Dedifferentiated amniotic fluid mesenchymal stem cell (primary cell): Measurements from ENCODE around the gene RNF112.

Experiments
- DNase-seq: peaks from one replicate; pipeline ENCODE4 v3.0.0-alpha.2; 2016; ENCODE audit errors: extremely low spot score

Gene RNF112

DNA sequence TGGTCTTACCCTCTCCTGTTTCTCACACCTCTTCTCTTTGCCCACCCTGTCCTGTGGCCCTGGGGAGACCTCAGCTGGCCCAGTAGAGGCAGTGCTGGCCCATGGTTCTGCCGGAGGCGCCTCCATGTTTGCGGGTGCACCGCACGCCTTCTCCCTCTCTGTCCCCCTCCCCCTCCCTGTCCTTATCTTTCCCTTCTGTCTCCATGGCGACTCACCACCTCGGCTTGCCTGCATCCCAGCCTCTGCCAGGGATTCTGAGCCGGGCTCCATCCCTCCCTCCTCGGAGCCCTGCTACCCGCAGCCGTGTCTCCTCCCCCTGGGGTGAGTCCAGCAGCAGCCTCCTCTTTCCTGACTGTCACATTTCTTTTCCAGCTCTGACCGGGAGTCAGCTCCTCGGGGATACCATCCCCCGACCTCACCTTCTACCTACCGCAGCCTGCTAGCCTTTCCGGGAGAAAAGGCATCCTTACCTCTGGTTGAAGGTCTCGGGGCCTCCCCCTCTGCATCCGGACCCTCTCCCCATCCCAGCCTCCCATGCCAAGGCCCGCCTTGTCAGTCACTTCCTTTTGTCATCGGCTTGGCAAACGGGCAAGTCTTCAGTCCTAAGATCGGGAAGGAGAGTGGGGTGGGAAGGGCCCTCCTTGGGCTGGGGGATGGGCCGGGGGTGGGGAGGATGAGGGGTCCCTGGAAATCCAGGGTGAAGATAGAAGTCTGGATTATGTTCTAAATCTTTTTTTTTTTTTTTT, at the start of gene RNF112:
TSS of gene RNF112 (plus strand) at position 358 of the 746 bp plus-strand sequence. CDS start at position 535, 177 bp downstream.
- no peak for DNase-seq

DNA sequence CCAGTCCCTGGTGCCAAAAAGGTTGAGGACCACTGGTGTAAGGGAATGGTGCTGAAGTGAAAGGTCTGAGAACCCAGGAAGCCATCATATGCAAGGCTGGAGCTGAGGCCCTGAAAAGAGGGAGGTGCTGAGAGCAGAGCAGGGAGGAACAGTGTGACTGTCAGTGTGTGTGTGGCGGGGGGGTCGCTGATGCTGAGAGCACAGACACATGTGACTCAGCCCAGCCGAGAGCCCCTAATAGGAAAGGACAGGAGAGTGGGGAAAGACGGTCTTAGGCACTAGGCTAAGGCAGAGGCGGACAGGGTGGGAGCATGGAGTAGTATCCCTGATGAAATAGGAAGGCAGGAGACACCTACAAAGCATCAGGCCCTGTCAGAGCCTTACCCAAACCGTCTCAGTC, 49.7 kb upstream of the RNF112 start:
- DNase-seq: no peak

DNA sequence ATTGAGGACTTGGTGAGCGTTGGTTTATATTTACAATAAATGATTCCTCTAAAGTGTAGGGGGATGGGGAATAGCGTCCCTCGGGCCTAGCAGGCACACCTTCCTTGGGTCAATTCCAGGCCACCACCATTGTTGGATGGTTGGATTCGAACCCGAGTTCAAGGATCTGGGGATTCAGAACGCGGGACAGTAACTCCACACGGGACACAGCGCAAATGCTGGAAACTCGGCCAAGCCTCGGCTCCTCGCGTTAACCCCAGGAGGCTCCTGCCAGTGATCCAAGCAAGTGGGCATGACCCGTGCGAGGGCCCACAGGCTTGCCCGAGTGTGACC, 49.1 kb upstream of the RNF112 start:
- DNase-seq: no peak

GRCh38 chr17:19362277-19363113, 48.5 kb upstream of the RNF112 start, which contains the start of gene B9D1:
TSS of gene B9D1 (minus strand) at chr17:19362723. CDS start at chr17:19362569, 154 bp downstream.
- DNase-seq: peak; percentile 77

GRCh38 chr17:19363114-19363438, 48.0 kb upstream of the RNF112 start:
- no peak for DNase-seq

- no peak for DNase-seq
Measured at GRCh38 chr17:19363460-19364035, 47.5 kb upstream of the RNF112 start.

DNA sequence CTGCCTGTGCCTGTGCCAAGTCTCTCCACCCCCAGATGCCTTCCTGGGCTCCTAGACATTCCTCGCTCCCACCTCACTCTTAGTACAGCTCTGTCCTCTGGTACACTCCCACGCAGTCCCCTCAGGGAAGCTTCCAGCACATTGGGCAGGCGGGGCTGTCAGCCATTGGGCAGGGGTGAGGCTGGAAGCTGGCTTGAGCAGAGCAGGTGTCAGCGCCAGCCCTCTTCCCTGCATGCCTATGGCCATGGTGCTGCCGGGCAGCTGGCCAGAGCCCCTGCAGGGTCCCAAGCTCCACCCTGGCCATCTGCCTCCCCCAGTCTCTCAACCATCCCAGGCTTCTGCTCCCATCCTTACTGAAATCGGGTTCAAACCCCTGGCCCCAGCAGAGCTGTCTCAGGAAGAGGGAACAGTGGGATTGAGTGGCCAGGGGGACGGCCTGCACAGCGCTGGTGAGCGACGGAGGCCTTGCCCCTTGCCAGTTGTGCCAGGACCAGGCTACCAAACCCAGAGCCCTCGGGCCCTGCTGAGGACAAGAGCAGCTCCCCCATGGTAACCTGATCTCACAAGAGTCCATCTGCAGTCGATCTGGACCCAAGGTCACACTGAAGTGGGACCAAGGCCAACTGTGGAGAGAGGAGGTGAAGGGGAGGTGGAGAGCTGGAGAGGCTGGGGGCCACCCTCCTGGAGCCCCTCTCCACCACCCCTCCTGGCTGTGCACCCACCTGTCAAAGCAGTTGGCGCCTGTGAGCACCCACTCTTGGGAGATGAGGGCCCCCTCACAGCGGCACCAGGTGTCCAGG, 46.1 kb upstream of the RNF112 start:
- no peak for DNase-seq

GRCh38 chr17:19365499-19365817, 45.6 kb upstream of the RNF112 start:
- DNase-seq: no peak

DNA sequence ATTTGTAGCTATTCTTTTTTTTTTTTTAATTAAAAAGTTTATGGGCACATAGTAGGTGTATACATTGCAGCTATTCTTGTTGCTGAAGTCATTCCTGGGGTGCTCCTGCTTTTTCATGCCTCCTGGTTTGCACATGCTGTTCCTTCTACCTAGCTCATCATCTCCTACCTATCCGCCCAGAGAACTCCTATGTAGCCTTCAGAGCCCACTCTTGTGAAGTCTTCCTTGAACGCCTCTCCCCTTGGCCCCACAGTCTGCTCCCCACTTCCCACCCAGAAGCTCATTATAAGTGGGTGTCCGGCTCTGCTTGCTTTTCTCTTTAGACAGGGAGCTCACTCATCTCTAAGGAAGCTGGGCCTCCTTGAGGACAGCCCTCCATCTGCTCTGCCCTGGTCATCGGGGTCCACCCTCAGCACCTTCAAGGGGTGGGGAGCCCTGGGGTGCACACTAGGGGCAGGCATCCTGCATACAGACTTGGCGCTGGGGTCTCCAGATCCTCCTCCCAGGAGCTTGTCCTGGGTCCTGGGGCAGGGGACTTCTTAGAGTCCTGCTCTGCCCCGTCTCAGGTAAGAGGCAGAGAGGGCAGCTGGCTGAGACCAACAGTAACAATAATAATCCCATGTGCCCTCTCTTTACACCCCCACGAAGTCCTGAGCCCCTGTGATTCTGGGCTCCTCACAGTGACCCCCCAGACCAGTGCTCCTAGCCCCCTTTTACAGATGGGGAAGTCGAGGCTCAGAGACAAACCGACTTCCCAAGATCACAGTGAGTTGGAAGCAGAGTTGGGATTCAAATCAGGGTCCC, 45.0 kb upstream of the RNF112 start:
- no peak for DNase-seq

DNA sequence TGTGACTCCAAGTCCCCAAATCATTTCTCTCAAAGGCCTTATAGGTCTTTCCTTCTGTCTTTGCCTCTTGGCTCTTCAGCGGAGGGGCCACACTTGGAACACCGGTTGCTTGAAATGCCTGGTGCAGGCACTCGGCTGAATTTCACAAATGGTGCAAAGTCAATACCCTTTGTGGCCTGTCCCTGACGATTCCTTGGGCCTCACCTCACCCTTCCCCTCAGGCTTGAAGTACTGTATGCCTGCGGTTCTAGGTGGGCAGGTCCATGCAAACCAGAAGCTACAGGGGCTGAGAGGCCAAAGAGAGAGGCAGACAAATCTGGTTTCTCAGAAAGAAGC, 44.4 kb upstream of the RNF112 start:
- DNase-seq: no peak

- no peak for DNase-seq
Measured at GRCh38 chr17:19368229-19368628, 42.8 kb upstream of the RNF112 start.

GRCh38 chr17:19369107-19369778, 41.8 kb upstream of the RNF112 start:
- no peak for DNase-seq

- DNase-seq: no peak
Measured at GRCh38 chr17:19369846-19370492, 41.1 kb upstream of the RNF112 start.

DNA sequence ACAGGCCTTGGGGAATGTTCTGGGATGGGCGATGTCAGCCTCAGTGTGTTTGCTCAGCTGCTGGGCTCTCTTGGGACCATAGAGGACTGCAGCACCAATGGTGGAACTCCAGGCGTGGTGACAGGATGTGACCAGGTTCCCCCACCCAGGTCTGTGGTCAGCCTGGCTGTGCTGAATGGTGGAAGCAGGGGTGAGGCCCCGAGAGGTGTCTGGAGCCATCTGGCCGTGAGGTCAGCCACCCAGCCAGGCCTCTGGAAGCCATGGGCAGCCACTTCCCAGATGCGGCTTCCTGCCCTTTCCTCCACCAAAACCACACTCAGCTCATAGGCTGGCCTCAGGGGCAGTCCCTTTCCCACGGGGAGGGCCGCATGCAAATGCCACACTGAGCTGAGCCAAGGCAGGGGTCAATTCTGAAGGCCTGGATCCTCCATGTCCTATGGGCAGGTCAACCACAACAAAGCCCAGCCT, 40.5 kb upstream of the RNF112 start:
- DNase-seq: no peak

DNA sequence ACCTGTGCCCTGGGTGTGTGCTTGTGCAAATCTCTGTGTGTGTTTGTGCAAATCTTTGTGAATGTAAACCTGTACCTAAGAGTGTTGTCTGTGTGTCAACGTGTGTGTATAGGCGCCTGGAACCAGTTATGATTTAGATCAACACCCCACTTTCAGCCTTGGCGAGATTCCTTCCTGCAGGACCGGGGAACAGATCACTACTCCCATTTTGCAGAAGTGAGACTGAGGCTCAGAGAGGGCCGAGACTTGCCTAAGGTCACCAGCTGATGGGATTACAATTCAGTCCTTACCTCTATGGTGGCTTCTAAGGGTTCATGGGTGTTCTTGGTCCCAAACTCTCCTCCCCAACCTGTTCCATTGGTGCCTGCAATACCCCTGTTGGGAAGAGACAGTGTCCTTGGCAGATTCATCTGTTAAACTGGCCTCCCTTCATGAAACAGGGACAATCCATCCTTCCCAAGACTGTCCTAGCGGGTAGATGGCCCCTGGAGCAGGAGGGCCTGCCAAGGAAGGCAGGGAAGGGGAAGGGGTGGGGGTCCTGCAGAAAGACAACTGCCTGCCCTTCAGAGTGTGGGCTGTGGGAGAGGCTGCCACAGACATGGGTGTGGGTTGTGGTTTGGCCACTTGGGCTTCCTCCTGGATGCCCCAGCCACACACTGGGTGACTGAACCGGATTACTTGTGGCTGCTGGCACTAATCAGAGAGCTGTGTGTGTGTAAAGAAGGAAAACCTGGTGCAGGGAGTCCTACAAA, 39.6 kb upstream of the RNF112 start:
- no peak for DNase-seq

DNA sequence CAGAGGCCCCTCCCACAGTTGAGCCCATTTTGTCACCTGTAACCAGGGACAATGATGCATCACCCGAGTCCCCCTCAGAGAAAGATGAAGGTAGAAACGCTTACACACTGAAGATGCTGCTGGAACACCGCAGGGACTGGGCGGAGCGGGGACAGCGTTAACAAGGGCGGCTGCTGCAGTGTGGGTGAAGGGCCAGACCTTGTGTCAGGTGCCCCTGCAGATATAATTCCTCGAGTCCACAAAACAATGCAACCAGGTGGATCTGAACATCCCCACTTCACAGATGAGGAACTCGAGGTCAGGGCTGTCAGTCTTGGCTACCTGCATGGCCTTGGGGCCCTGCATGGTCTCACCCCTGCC, 39.0 kb upstream of the RNF112 start:
- DNase-seq: no peak

- DNase-seq: no peak
Measured at GRCh38 chr17:19372439-19372838, 38.6 kb upstream of the RNF112 start.

DNA sequence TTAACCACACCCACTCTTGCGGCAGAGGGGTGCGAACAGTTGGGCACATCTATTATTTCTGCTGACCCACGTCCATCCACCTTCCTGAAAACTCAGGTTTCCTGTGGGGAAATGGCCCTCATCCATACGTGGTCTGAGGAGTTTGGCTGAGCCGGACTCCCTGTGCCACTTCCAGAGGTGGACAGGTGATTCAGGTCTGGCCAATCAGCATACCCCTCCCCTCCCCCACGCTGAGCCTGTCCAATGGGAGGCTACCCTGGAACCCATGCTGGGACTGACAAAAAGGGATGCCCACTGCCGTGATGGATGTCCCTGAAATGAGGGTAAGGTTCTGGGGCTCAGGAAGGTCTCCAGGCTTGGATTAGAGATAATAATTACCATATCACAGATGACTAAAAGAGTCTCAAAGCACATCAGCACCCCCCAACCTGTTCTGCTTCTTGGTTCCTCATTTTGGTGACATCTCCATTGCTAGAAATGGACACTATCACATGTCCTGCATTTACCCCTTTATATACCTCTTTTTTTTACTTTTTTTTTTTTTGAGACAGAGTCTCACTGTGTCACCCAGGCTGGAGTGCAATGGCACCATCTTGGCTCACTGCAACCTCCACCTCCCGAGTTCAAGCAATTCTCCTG, 38.0 kb upstream of the RNF112 start:
- DNase-seq: no peak

- DNase-seq: no peak
Measured at GRCh38 chr17:19374136-19374535, 36.9 kb upstream of the RNF112 start.
